GM23248 (cell line): ENCODE measurements around the gene ACTA1. TPM values are rescaled to one million over a fixed set of nuclear protein-coding genes. Genes with fewer than 3 reads are reported as not detected.

Experiments
- DNase-seq: peaks from one replicate; pipeline ENCODE4 v3.0.0-alpha.2; 2015
- H2AFZ ChIP-seq: fragments of 200-600 bp; sonication (generic); 2 replicates; pipeline ENCODE4 v1.6.1; 2016; ENCODE audit warnings: antibody characterized with exemption
- H3F3A ChIP-seq: fragments of 200-600 bp; sonication (generic); 2 replicates; pipeline ENCODE4 v1.6.1; 2016; ENCODE audit warnings: mild to moderate bottlenecking, antibody characterized with exemption, mixed run types; ENCODE audit not compliant: insufficient read depth
- H3K27ac ChIP-seq: fragments of 200-600 bp; sonication (generic); 2 replicates; pipeline ENCODE4 v1.5.1; 2016; ENCODE audit warnings: mild to moderate bottlenecking
- H3K27me3 ChIP-seq: fragments of 200-600 bp; sonication (generic); replicated peaks from 2 replicates; pipeline ENCODE4 v1.6.1; 2016; ENCODE audit warnings: mild to moderate bottlenecking; ENCODE audit not compliant: insufficient read depth
- H3K36me3 ChIP-seq: fragments of 200-600 bp; sonication (generic); 2 replicates; pipeline ENCODE4 v1.6.1; 2016; ENCODE audit warnings: low read depth, mild to moderate bottlenecking
- H3K4me1 ChIP-seq: fragments of 200-600 bp; sonication (generic); 2 replicates; pipeline ENCODE4 v1.6.1; 2016; ENCODE audit warnings: mild to moderate bottlenecking; ENCODE audit not compliant: insufficient read depth
- H3K4me2 ChIP-seq: fragments of 200-600 bp; sonication (generic); one replicate; pipeline ENCODE4 v1.6.1; 2016; ENCODE audit warnings: mild to moderate bottlenecking; ENCODE audit not compliant: unreplicated experiment
- H3K4me3 ChIP-seq: fragments of 200-600 bp; sonication (generic); 2 replicates; pipeline ENCODE4 v1.5.1; 2016; ENCODE audit warnings: mild to moderate bottlenecking
- H3K79me2 ChIP-seq: fragments of 200-600 bp; sonication (generic); 2 replicates; pipeline ENCODE4 v1.6.1; 2016; ENCODE audit warnings: mild to moderate bottlenecking; ENCODE audit not compliant: insufficient read depth
- H3K9ac ChIP-seq: fragments of 200-600 bp; sonication (generic); 2 replicates; pipeline ENCODE4 v1.6.1; 2016; ENCODE audit warnings: mild to moderate bottlenecking
- H3K9me2 ChIP-seq: fragments of 200-600 bp; sonication (generic); 2 replicates; pipeline ENCODE4 v1.6.1; 2016; ENCODE audit warnings: mixed run types, mild to moderate bottlenecking, moderate library complexity; ENCODE audit not compliant: insufficient read depth
- H3K9me3 ChIP-seq: fragments of 200-600 bp; sonication (generic); one replicate; pipeline ENCODE4 v1.6.1; 2017; ENCODE audit warnings: low read depth
- H4K20me1 ChIP-seq: fragments of 200-600 bp; sonication (generic); 2 replicates; pipeline ENCODE4 v1.6.0; 2016; ENCODE audit not compliant: insufficient read depth
- EZH2 ChIP-seq: fragments of 200-600 bp; sonication (generic); IDR thresholded peaks from 2 replicates; pipeline ENCODE4 v1.6.1; 2018; ENCODE audit warnings: antibody characterized with exemption, mild to moderate bottlenecking; ENCODE audit not compliant: insufficient read depth, poor library complexity, severe bottlenecking
- EZH2phosphoT487 ChIP-seq: fragments of 200-600 bp; sonication (generic); IDR thresholded peaks from 2 replicates; pipeline ENCODE4 v1.6.1; 2018; ENCODE audit warnings: antibody characterized with exemption, moderate library complexity, mild to moderate bottlenecking, low read depth; ENCODE audit not compliant: insufficient read depth
- WGBS, 2 experiments: methylation state at CpG; one replicate each; pipeline ENCODE4 v1.1.6; 2015 to 2017; ENCODE audit warnings: low lambda C conversion rate in 2 of 2, low coverage in 1 of 2; ENCODE audit errors: missing lambda C conversion rate in 2 of 2; 5-methylcytosine and 5-hydroxymethylcytosine counted together
- in situ Hi-C: fragments of 300-500 bp; cut with MboI; formaldehyde crosslinking; loops from 2 replicates; pipeline ENCODE4 v1.15.0; 2020
- polyA plus RNA-seq: library from polyadenylated mRNA; unstranded; fragments of >200 nt; fragmentation: Nextera tagmentation; extraction: Ambion mirVana; gene quantifications from 2 replicates; pipeline ENCODE4 v1.2.1, GENCODE V29; 2016
- total RNA-seq: library from RNA; depleted of rRNA; stranded (reverse); fragments of >200 nt; shearing (Covaris generic); gene quantifications from 2 replicates; pipeline ENCODE4 v1.2.3, GENCODE V29; 2014

Gene ACTA1
- total and polyA plus RNA-seq, 2 experiments from 2014 or later, result 0.22 TPM; not detected in 1

DNA sequence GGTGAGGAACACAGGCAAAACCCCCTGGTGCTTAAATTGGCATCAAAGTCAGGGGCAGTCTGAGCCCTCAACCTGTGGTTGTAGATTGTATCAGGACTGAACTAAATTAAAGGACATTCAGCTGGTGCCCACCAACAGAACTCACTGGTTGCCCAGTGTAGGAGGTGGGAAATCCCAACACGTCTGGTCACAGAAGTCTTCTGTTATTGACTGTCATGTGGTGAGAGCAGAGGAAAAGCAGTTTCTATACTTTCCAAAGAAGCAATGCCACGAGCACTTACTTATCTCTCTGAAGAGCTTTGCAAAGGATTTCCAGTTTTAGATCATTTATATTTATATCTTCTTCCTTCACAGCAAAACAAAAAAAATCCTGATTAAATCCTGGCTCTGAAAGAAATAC is 15.0 kb upstream of the ACTA1 start:
- TF ChIP-seq EZH2phosphoT487 (no peak), EZH2 (no peak)

DNA sequence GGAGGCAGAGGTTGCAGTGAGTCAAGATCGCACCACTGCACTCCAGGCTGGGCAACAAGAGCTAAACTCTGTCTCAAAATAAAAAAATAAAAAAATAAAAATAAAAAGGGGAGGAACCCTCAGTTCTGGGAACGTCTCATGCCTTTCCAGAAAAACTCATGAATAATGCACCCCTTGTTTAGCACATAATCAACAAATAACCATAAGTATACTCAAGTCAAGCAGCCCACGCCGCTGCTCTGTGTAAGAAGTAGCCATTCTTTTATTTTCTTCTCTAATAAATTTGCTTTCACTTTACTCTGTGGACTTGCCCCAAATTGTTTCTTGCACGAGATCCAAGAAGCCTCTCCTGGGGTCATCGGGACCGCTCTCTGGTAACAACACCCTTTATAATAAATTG is 14.5 kb upstream of the ACTA1 start:
- no peak overlapping the region for H3K9ac ChIP-seq

More for the DNA sequence above, 15.0 kb upstream of the ACTA1 start:
- DNase-seq, result no peak
- Histone ChIP-seq H3K79me2 (no peaks in the 10 kb centered on the region), H4K20me1 (no peaks in the 10 kb centered on the region), H3K36me3 (peaks cover 29% of the 10 kb centered on the region), H3F3A (no peaks in the 10 kb centered on the region), H3K4me2 (no peak overlapping the region), H3K27ac (no peak overlapping the region), H3K4me3 (no peak overlapping the region), H3K27me3 (no peaks in the 10 kb centered on the region), H2AFZ (no peak overlapping the region), H3K9me3 (no peaks in the 10 kb centered on the region), H3K9me2 (no peaks in the 10 kb centered on the region), H3K9ac (no peak overlapping the region), H3K4me1 (no peaks in the 10 kb centered on the region)
- 89% methylated on average over 2 of the region's 2 CpGs for WGBS, 2 experiments
- in situ Hi-C loops, result no loop called here

GRCh38 chr1:229447809-229448252 is 13.9 kb upstream of the ACTA1 start:
- no peaks in the 10 kb centered on the region for H3K79me2 ChIP-seq
- H3K27ac ChIP-seq, result no peak overlapping the region
- no peaks in the 10 kb centered on the region for H3K27me3 ChIP-seq
- H3K4me3 ChIP-seq, result no peak overlapping the region
- in situ Hi-C loops, result no loop called here
- H3K4me1 ChIP-seq, result no peaks in the 10 kb centered on the region
- peaks cover 29% of the 10 kb centered on the region for H3K36me3 ChIP-seq
- no peak overlapping the region for H3K9ac ChIP-seq
- DNase-seq, result no peak
- H4K20me1 ChIP-seq, result no peaks in the 10 kb centered on the region
- TF ChIP-seq EZH2phosphoT487, result no peak
- TF ChIP-seq EZH2, result no peak
- H3K9me2 ChIP-seq, result no peaks in the 10 kb centered on the region
- H2AFZ ChIP-seq, result no peak overlapping the region
- 90 to 92% methylated on average over 11 of the region's 11 CpGs for WGBS, 2 experiments
- H3K9me3 ChIP-seq, result no peaks in the 10 kb centered on the region
- no peak overlapping the region for H3K4me2 ChIP-seq
- H3F3A ChIP-seq, result no peaks in the 10 kb centered on the region

More for the DNA sequence above, 14.5 kb upstream of the ACTA1 start:
- Histone ChIP-seq H4K20me1 (no peaks in the 10 kb centered on the region), H3K9me2 (no peaks in the 10 kb centered on the region), H3K4me1 (no peaks in the 10 kb centered on the region), H3F3A (no peaks in the 10 kb centered on the region), H3K4me3 (no peak overlapping the region), H3K79me2 (no peaks in the 10 kb centered on the region), H3K9me3 (no peaks in the 10 kb centered on the region), H3K27ac (no peak overlapping the region), H3K4me2 (no peak overlapping the region), H3K36me3 (peaks cover 29% of the 10 kb centered on the region), H3K27me3 (no peaks in the 10 kb centered on the region), H2AFZ (no peak overlapping the region)
- no peak for DNase-seq
- TF ChIP-seq EZH2 (no peak), EZH2phosphoT487 (no peak)
- in situ Hi-C loops, result no loop called here
- 95% methylated on average over 7 of the region's 7 CpGs for WGBS, 2 experiments

GRCh38 chr1:229445828-229446227 is 11.9 kb upstream of the ACTA1 start:
- no peak overlapping the region for H3K4me2 ChIP-seq
- no peak for TF ChIP-seq EZH2
- peaks cover 27% of the 10 kb centered on the region for H3K36me3 ChIP-seq
- no peak overlapping the region for H3K27ac ChIP-seq
- H3K9me2 ChIP-seq, result no peaks in the 10 kb centered on the region
- H3K79me2 ChIP-seq, result no peaks in the 10 kb centered on the region
- DNase-seq, result no peak
- H3K4me1 ChIP-seq, result peaks cover 7% of the 10 kb centered on the region
- WGBS, 2 experiments, result 97 to 98% methylated on average over 4 of the region's 4 CpGs
- peaks cover 20% of the 10 kb centered on the region for H3F3A ChIP-seq
- H3K4me3 ChIP-seq, result no peak overlapping the region
- no peaks in the 10 kb centered on the region for H3K9me3 ChIP-seq
- H3K27me3 ChIP-seq, result no peaks in the 10 kb centered on the region
- in situ Hi-C loops, result no loop called here
- no peak overlapping the region for H3K9ac ChIP-seq
- H2AFZ ChIP-seq, result no peak overlapping the region
- H4K20me1 ChIP-seq, result no peaks in the 10 kb centered on the region
